Neutrophil (primary cell): ENCODE results near the gene MYO1F.
A peak's percentile ranks its signal among the peaks of the same experiment; 100 is the strongest.

Source experiments
- H3K27ac ChIP-seq: fragments of 200-600 bp; sonication (generic); 2 replicates; pipeline ENCODE4 v1.5.1; 2016; ENCODE audit warnings: mild to moderate bottlenecking, moderate library complexity
- H3K27me3 ChIP-seq: fragments of 200-600 bp; sonication (generic); 2 replicates; pipeline ENCODE4 v1.6.0; 2016; ENCODE audit warnings: mild to moderate bottlenecking
- H3K36me3 ChIP-seq: fragments of 200-600 bp; sonication (generic); 2 replicates; pipeline ENCODE4 v1.5.1; 2017
- H3K4me1 ChIP-seq, 2 experiments: fragments of 200-600 bp in 1 of 2; sonication (generic) in 1 of 2; 1 replicate in 1 of 2; 2 replicates in 1 of 2; pipeline versions ENCODE4 v1.5.1 to v1.6.1; 2013 to 2016; ENCODE audit warnings: low read depth in 1 of 2, low read length in 1 of 2, mild to moderate bottlenecking in 1 of 2, moderate library complexity in 1 of 2; ENCODE audit not compliant: control insufficient read depth in 1 of 2, insufficient read depth in 1 of 2
- H3K4me3 ChIP-seq, 2 experiments: fragments of 200-600 bp in 1 of 2; sonication (generic) in 1 of 2; 1 replicate in 1 of 2; 2 replicates in 1 of 2; pipeline ENCODE4 v1.5.1; 2013 to 2016; ENCODE audit warnings: low read depth in 1 of 2, low read length in 1 of 2, mild to moderate bottlenecking in 1 of 2, moderate library complexity in 1 of 2
- H3K9me3 ChIP-seq: fragments of 200-600 bp; sonication (generic); 2 replicates; pipeline ENCODE4 v1.5.1; 2016
- TF ChIP-seq, protein P1 (sequence below): fragments of 200-600 bp; sonication (generic); IDR thresholded peaks from 2 replicates; pipeline ENCODE4 v1.5.1; 2016; ENCODE audit warnings: antibody characterized with exemption

Gene MYO1F

DNA sequence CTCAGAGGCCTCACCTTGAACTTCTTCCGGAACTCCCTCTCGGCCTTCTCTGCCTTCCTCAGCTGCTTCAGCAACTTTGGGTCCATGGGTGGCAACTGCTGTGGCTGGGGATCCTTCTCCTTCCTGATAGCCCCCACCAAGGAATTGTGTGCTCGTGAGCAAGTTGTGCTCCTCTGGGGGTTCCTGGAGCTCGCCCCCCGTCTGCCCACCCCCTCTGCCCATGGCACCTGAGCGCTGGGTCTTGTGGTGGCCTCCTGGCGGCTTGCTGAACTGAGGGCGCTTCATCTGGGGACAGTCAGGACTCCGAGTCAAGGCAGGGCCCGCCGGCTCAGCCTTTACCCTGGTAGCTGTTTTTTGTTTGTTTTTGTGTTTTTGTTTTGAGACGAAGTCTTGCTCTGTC lies 86.4 kb downstream of the MYO1F start:
- Histone ChIP-seq H3K4me1 (peaks cover 95 to 98% of the 10 kb centered on the region in 2 experiments), H3K36me3 (peaks cover 66% of the 10 kb centered on the region), H3K9me3 (no peaks in the 10 kb centered on the region)

DNA sequence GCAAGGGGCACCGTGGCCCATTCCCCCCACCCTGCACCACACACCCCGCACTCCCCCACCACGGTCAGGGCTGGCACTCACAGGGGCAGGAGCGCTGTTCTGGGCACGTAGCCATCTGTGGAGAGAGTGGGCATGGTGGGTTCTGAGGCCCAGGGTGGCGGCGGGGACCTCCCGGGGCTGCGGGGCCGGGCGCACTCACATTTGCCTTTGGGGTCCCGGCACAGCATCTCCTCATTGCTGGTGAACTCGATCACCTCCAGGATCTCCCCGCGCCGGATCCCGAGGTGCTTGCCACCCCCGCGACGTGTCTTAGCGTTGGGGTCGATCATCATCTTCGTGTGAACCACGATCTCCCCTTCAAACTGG lies 86.9 kb downstream of the MYO1F start:
- no peaks in the 10 kb centered on the region for H3K27me3 ChIP-seq
- peaks cover 95 to 98% of the 10 kb centered on the region in 2 experiments for H3K4me1 ChIP-seq
- H3K9me3 ChIP-seq, result no peaks in the 10 kb centered on the region
- H3K36me3 ChIP-seq, result peaks cover 66% of the 10 kb centered on the region
- H3K4me3 ChIP-seq, result no peak overlapping the region
- H3K27ac ChIP-seq, result peak overlapping the region; percentile 98
- TF ChIP-seq, protein P1, sequence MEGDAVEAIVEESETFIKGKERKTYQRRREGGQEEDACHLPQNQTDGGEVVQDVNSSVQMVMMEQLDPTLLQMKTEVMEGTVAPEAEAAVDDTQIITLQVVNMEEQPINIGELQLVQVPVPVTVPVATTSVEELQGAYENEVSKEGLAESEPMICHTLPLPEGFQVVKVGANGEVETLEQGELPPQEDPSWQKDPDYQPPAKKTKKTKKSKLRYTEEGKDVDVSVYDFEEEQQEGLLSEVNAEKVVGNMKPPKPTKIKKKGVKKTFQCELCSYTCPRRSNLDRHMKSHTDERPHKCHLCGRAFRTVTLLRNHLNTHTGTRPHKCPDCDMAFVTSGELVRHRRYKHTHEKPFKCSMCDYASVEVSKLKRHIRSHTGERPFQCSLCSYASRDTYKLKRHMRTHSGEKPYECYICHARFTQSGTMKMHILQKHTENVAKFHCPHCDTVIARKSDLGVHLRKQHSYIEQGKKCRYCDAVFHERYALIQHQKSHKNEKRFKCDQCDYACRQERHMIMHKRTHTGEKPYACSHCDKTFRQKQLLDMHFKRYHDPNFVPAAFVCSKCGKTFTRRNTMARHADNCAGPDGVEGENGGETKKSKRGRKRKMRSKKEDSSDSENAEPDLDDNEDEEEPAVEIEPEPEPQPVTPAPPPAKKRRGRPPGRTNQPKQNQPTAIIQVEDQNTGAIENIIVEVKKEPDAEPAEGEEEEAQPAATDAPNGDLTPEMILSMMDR, result no peak

More for the DNA sequence above, 86.4 kb downstream of the MYO1F start:
- no peaks in the 10 kb centered on the region for H3K27me3 ChIP-seq
- TF ChIP-seq, protein P1, result no peak
- no peak overlapping the region for H3K4me3 ChIP-seq
- H3K27ac ChIP-seq, result peak overlapping the region; percentile 98

DNA sequence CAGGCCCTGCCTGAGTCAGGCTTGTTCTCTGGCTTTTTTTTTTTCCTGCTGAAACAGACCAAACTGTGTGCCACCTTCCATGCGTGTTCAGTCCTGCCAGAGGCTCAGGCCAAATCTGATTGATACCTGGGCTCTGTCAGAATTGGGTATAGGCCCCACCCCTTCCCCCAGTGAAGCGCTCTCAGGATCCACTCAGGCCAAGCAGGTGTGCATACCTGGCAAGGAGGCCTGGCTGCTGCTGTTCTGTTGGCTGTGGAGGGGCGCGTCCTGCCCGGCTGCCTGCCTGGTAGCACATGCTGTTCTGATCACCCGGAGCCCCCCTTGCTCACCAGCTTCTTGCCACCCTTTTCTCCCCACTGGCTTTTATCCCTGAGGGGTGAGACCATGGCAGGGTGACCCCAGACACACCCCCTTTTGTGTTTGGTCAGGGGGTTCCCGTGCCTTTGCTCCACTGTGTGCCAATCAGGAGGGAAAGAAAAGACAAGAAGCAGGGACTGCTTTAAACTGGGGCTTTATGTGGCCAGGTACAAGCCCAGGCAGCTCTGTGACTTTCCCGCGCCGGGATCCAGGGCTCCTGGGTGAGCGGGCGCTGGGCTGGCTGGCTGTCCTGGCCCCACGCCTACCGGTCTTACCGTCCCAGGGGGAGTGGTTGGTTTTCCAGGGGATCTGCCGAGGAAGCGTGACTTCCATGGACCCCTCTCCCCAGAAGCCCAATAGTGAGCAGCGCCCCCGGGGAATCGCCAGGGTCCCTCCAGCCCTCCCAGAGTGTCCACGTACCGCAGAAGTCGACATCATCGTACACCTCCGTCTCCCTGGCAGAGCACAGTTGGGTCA lies 87.5 kb downstream of the MYO1F start:
- Histone ChIP-seq H3K4me3 (peak overlapping the region in 1 of 2 experiments; percentile 51), H3K9me3 (no peaks in the 10 kb centered on the region), H3K4me1 (peaks cover 95 to 98% of the 10 kb centered on the region in 2 experiments), H3K27me3 (no peaks in the 10 kb centered on the region), H3K27ac (peak overlapping the region; percentile 98), H3K36me3 (peaks cover 66% of the 10 kb centered on the region)
- TF ChIP-seq, protein P1, result no peak

DNA sequence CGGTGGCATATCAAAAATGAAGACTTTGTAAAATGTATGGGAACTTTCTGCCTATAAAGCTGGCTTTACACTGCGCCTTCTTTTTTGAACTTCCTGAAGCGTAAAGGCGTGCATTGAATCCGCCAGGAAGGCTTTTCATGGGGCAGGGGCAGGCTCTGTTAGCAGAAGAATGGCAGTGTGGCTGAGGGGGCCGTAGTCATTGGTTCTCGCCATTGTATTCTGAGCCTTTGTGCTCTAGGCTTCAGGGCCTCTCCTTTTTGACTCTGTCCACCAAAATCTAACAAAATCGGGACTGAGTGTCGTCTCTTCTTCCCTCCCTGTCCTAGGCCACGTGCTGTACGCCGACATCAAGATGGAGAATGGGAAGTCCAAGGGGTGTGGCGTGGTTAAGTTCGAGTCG lies 88.9 kb downstream of the MYO1F start:
- Histone ChIP-seq H3K4me1 (peaks cover 97% of the 10 kb centered on the region in 2 experiments), H3K27me3 (no peaks in the 10 kb centered on the region), H3K27ac (peak overlapping the region; percentile 98), H3K9me3 (no peaks in the 10 kb centered on the region), H3K4me3 (peak overlapping the region; percentile 30 to 51), H3K36me3 (peaks cover 68% of the 10 kb centered on the region)
- TF ChIP-seq, protein P1, result no peak

DNA sequence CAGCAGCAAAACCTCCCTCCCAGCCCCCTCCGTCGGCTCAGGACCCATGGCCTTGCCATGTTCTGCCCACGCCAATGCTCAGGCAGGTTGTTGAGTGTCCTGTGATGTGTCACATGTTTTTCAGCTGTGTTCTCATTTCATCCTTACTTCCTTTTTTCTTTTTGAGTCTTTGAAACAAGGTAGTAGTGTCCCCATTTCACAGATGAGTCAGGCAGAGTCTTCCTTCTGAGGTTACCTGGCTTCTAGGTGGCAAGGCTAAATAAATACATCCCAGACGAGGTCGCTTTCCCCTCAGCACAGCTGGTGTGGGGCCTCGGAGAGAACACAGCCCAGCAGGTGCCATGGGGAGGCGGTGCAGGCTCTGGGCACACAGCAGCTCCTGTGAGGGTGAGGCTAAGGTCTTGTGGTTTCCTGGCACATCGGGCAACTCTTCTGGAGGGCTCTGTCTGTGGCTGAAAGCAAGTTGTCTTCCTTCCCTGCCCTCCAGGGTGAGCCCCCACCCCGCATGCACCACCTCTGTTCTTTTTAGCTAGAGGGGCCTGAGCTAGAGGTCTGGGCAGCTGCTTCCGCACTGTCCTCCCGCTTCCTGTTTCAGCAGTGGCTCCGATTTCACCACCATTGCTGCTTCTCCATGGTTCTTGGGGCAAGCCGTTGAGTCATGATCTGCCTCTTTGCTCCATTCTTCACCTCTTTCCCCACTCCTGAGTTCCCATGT lies 89.9 kb downstream of the MYO1F start:
- Histone ChIP-seq H3K9me3 (no peaks in the 10 kb centered on the region), H3K4me3 (peak overlapping the region; percentile 30 to 51), H3K4me1 (peaks cover 87 to 89% of the 10 kb centered on the region in 2 experiments), H3K27ac (peak overlapping the region; percentile 98), H3K36me3 (peaks cover 67% of the 10 kb centered on the region), H3K27me3 (no peaks in the 10 kb centered on the region)
- TF ChIP-seq, protein P1, result peak; percentile 29
